ENCODE measurements around the gene MFNG. TPM values are rescaled to one million over a fixed set of nuclear protein-coding genes. Genes with fewer than 3 reads are reported as not detected.

Gene MFNG
- total RNA-seq, 2 experiments from 2014 or later, result 101 to 106 TPM

DNA sequence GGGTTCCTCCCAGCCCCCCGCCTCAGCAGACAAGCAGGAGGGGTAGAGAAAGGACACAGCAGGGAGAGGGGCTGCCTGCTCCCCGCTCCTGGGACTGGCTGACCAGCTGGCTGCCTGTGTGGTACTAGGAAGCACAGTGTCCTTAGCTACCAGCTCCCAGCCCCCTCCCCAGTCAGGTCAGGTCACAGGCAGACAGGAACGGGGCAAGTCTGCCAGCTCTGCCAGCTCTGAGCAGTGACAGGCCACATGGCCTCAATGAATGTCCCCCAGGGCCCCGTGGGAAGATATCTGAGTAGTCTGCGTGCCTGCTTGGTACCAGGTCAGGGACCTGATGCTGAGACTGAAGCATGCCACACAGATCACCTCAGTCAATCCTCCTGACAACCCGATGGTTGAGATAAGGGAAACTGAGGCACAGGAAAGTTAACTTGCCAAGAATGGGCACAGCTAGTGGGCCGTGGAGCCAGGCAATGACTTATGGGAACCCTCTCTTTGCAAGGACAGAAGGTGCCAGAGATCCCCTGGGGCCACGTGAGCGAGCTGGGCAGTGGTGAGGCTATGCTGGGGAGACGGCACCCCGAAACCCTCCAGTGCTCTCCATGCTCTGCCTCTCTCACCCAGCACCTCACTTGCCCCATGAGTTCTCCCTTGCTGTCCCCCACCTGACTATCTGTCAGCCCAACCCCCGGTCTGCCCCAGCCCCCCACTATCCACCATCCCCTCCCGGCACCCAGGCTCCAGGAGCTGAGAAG is 13.8 kb upstream of the MFNG start:
- POLR2A ChIA-PET, result no interaction called here
- no peak overlapping the region for H3K4me3 Mint-ChIP-seq
- peaks cover 3% of the 10 kb centered on the region for H3K27me3 Mint-ChIP-seq
- no peak for DNase-seq
- H3K4me1 Mint-ChIP-seq (ENCODE audit: low read depth), result peaks cover 7% of the 10 kb centered on the region
- no peaks in the 10 kb centered on the region for H3K36me3 Mint-ChIP-seq
- no peak overlapping the region for H3K27ac Mint-ChIP-seq
- intact Hi-C loops (cut with micrococcal nuclease), result loop anchor here (2.0 kb wide), 1 partner anchor 27 kb away; no protein-coding TSS in a partner anchor
- CTCF ChIA-PET, result interaction anchor here (0.7 to 5.0 kb wide), 4 partner anchors 14 to 183 kb away, joined by 3 to 32 read pairs (median 16); partner anchors contain the start of gene MFNG
- H3K9me3 Mint-ChIP-seq, result no peaks in the 10 kb centered on the region

DNA sequence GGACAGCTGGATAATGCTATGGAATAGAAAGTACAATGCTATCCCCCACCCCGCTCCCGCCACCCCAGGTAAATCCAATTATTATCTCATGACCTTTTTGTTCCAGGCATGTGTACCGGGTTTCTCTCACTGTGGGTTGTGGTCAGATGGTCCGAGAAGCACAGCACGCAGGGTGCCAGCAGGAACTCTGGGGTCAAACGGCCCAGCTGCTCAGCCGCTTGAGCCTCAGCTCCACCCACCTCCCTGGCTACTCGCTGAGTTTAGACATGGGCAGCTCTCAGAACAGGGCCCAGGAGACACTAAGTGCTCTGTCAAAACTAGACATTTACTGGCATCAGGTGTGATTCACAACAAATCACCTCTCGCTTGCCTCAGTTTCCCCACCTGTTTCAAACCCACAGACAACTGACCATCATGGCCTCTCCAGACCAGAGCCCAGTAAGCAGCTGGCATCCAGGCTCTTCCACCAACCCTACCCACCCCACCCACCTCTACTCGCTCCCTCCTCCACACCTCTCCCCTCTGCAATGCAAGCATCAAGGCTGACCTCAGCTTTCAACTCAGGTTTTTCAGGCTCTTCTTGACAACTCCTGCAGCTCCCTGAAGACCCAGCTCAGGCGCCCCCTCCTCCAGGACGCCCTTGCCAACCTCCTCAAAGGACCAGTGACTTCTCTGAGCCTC is 13.0 kb upstream of the MFNG start:
- Mint-ChIP-seq H3K4me1 (ENCODE audit: low read depth) (peaks cover 7% of the 10 kb centered on the region), H3K9me3 (no peaks in the 10 kb centered on the region), H3K27me3 (peaks cover 3% of the 10 kb centered on the region), H3K4me3 (no peak overlapping the region), H3K36me3 (no peaks in the 10 kb centered on the region), H3K27ac (no peak overlapping the region)
- DNase-seq, result no peak
- ChIA-PET POLR2A (no interaction called here), CTCF (interaction anchor here (0.7 to 5.0 kb wide), 5 partner anchors 13 to 93 kb away, joined by 3 to 32 read pairs (median 9); partner anchors contain the start of gene MFNG)
- intact Hi-C loops (cut with micrococcal nuclease), result loop anchor here (2.0 kb wide), 1 partner anchor 26 kb away; no protein-coding TSS in a partner anchor

DNA sequence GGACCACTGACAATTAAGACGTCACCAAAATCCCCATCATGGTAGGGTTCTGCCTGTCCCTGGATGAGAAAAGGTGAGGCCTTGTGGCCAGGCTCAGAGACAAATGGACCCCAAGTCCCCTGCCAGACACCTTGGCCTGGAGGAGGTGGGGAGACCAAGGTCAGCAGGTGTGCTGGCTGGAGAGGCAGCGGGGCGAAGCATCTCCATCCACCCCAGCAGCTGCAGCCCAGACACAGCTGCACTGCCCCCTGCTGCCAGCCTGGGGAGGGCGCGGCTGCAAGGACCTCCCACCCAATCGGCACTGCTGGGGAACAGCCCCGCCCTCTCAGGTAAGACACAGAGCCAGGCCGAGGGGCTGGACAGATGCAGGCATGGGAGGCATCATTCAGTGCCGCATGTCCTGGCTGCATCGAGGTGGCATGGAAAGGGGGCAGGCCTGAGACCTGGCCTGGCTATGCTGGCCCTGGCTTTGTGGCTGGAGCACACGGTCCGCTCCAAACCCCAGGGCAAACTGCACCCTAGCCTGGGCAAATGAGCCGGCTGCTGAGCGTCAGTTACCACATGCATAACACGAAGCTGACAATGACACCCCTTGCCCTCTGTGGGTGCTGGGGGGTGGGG is 12.2 kb upstream of the MFNG start:
- intact Hi-C loops (cut with micrococcal nuclease), result loop anchor here (2.0 kb wide), 1 partner anchor 26 kb away; no protein-coding TSS in a partner anchor
- CTCF ChIA-PET, result interaction anchor here (0.6 to 5.0 kb wide), 13 partner anchors 8 to 237 kb away, joined by 3 to 32 read pairs (median 4); partner anchors contain the start of gene MFNG

DNA sequence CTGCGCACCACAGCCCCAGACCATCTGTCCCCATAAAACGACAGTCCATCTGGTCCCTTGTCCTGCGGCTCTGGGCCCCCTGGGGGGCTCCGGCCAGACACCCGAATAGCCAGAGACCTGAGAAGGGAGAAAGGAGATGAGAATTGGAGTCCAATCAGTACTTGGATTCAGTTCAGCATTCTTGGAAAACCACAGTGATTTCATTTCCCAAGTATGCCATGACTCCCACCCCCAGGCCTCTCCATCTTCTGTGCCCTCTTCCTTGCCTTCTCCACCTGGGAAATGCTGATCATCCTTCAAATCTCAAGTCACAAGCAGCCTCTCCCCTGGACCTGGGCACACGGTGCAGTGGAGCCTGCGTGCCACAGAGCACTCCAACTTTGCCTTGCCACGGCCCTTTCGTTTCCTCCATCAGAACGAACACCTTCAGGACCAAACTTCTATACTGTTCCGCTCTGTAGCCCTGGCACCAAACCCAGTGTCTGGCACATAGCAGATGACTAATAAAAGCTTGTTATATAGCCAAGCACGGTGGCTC is 10.9 kb upstream of the MFNG start:
- H3K27me3 Mint-ChIP-seq, result peaks cover 3% of the 10 kb centered on the region
- no peaks in the 10 kb centered on the region for H3K9me3 Mint-ChIP-seq
- no peak overlapping the region for H3K4me3 Mint-ChIP-seq
- peaks cover 14% of the 10 kb centered on the region for H3K4me1 Mint-ChIP-seq (ENCODE audit: low read depth)
- no peak for DNase-seq
- POLR2A ChIA-PET, result interaction anchor here (1.2 to 1.4 kb wide), 2 partner anchors 10 to 12 kb away, joined by 3 read pairs; no protein-coding TSS in a partner anchor
- intact Hi-C loops (cut with micrococcal nuclease), result no loop called here
- no peak overlapping the region for H3K27ac Mint-ChIP-seq
- H3K36me3 Mint-ChIP-seq, result no peaks in the 10 kb centered on the region
- CTCF ChIA-PET, result interaction anchor here (0.6 to 5.0 kb wide), 8 partner anchors 9 to 384 kb away, joined by 3 to 32 read pairs (median 6); partner anchors contain the start of gene MFNG

More for the DNA sequence above, 12.2 kb upstream of the MFNG start:
- H3K9me3 Mint-ChIP-seq, result no peaks in the 10 kb centered on the region
- peak; percentile 80 for DNase-seq
- no peaks in the 10 kb centered on the region for H3K36me3 Mint-ChIP-seq
- POLR2A ChIA-PET, result interaction anchor here (1.2 to 1.4 kb wide), 2 partner anchors 11 to 14 kb away, joined by 3 read pairs; no protein-coding TSS in a partner anchor
- peaks cover 3% of the 10 kb centered on the region for H3K27me3 Mint-ChIP-seq
- H3K4me1 Mint-ChIP-seq (ENCODE audit: low read depth), result peaks cover 7% of the 10 kb centered on the region
- H3K27ac Mint-ChIP-seq, result no peak overlapping the region
- H3K4me3 Mint-ChIP-seq, result no peak overlapping the region

DNA sequence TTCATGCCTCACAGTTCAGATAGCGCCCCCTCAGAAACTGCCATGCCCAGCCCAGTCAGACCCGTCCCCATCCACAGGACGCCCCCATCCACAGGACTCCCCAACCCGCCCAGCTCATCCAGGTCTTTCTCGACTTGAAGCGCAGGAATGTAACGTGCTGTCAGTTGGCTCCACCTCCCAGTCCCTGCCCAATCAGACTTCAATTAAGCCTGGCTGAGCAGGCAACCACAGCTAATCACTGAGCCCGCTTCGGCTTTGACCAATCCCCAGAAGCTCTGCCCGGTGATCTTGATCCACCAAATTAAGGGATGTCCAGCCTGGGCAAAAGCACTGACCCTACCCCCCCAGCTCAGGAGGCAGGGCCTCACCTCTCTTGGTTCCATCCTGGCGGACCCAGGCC is 10.5 kb upstream of the MFNG start:
- no peak for DNase-seq
- H3K4me1 Mint-ChIP-seq (ENCODE audit: low read depth), result peaks cover 12% of the 10 kb centered on the region
- no peak overlapping the region for H3K4me3 Mint-ChIP-seq
- ChIA-PET CTCF (interaction anchor here (0.7 to 5.0 kb wide), 5 partner anchors 9 to 110 kb away, joined by 3 to 32 read pairs (median 8); partner anchors contain the start of gene MFNG), POLR2A (interaction anchor here (0.8 kb wide), 1 partner anchor 10 kb away, joined by 3 read pairs; no protein-coding TSS in a partner anchor)
- intact Hi-C loops (cut with micrococcal nuclease), result no loop called here
- H3K27ac Mint-ChIP-seq, result no peak overlapping the region
- peaks cover 3% of the 10 kb centered on the region for H3K27me3 Mint-ChIP-seq
- H3K36me3 Mint-ChIP-seq, result no peaks in the 10 kb centered on the region
- no peaks in the 10 kb centered on the region for H3K9me3 Mint-ChIP-seq

DNA sequence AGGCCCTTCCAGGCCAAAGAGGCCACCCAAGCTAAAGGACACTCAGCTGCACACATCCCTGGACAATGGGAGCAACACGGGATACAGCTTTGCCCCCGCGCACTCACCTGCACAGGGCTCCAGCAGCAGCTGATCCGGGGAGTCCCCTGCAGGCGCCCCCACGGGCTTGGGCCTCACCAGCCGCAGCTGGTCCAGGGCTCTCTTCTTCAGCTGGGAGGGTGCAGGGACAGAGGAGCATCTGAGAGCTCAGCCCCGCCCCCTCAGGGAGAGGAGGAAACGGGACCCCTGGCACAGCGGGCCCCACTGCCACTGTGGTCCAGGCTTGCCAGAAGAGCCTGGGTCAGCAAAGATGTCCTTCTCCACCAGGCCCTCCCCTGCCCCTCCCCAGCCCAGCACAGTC is 7.8 kb upstream of the MFNG start:
- H3K27ac Mint-ChIP-seq, result no peak overlapping the region
- POLR2A ChIA-PET, result no interaction called here

DNA sequence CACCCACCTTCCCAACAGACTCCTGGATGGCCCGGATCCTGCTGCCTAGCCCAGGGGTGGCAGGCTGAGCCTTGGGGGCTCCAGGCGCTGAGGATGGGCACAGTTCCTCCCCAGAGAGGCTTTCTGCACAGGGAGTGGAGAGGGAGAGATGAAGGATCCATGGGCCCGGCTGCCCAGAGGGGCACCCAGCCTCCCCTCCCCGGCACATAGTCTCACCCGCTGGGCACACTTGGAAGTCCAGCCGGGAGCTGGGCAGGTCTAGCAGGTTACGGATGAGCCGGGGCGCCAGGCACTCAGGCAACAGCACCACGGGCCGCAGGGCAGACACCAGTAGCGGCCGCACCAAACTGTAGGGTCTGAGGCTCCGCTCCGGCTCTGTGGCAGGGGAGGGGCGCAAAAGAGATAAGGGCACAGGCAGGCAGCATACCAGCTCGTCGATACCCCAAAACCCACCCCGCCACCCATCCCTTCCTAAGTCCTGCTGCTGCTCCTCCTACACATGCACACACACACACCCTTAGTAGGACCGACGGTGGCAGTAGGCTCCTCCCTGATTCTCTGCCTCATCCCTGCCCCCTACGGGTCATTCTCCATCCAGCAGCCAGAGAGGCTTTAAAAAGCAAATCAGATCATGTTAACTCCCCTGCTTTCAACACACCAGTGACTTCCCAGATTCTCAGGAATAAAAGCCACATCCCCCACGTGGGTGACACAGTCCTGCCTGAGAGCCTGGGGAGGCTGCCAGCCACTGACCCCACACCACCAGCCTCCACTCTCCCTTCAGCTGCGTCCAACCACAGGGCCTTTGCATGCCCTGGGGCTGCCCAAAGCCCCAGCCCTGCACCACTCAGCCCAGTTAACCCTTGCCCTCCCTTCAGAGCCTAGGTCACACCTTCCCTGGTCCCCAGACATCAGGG is 6.5 kb upstream of the MFNG start:
- Mint-ChIP-seq H3K9me3 (no peaks in the 10 kb centered on the region), H3K27me3 (no peaks in the 10 kb centered on the region), H3K27ac (peak overlapping the region; percentile 2), H3K4me1 (ENCODE audit: low read depth) (peaks cover 30% of the 10 kb centered on the region), H3K36me3 (no peaks in the 10 kb centered on the region), H3K4me3 (no peak overlapping the region)
- CTCF ChIA-PET, result interaction anchor here (0.9 to 5.3 kb wide), 3 partner anchors 9 to 74 kb away, joined by 4 to 23 read pairs (median 7); no protein-coding TSS in a partner anchor
- POLR2A ChIA-PET, result no interaction called here
- intact Hi-C loops (cut with micrococcal nuclease), result no loop called here
- peak; percentile 77 for DNase-seq

More for the DNA sequence above, 7.8 kb upstream of the MFNG start:
- Mint-ChIP-seq H3K9me3 (no peaks in the 10 kb centered on the region), H3K27me3 (no peaks in the 10 kb centered on the region), H3K4me3 (no peak overlapping the region), H3K36me3 (no peaks in the 10 kb centered on the region), H3K4me1 (ENCODE audit: low read depth) (peaks cover 18% of the 10 kb centered on the region)
- DNase-seq, result no peak
- CTCF ChIA-PET, result interaction anchor here (0.9 to 2.3 kb wide), 4 partner anchors 11 to 98 kb away, joined by 3 to 7 read pairs (median 5); no protein-coding TSS in a partner anchor
- intact Hi-C loops (cut with micrococcal nuclease), result no loop called here

DNA sequence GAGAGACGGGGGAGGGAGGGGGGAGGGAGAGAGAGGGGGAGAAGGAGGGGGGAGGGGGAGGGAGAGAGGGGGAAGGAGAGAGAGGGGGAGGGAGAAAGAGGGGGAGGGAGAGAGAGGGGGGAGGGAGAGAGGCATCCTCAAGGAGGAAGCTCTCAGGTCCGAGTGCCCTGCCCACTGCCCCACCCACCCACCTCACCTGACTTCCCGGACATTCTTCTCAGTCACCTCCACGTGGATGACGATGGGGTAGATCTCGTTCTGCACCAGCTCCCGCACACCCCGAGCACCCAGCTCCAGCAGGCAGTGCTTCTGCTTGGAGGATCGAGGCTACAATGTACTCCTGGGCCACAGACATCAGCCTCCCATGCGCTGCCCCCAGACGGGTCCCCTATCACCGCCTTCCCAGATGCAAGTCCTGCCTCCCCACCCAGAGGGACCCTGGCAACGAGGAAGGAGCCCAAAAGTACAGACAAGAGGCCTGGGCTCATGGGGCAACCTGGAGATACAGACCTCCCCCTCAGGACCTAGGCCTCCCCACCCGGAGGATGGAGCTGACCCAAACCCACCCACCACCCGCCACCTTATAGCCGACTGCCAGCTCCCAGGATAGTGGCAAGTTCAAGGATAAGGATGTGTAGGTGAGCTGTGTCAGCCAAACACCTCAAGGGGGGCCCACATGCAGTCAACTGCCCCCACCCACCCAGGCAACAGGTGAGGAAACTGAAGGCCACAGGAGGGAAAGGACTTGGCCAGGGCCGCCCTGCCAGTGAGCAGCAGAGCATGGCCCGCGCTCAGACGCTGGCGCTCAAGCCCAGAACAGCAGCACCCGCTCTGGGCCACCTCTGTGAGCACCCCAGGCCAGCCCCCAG is 5.6 kb upstream of the MFNG start:
- intact Hi-C loops (cut with micrococcal nuclease), result no loop called here
- H3K4me3 Mint-ChIP-seq, result no peak overlapping the region
- no peaks in the 10 kb centered on the region for H3K36me3 Mint-ChIP-seq
- ChIA-PET POLR2A (no interaction called here), CTCF (interaction anchor here (0.9 to 5.3 kb wide), 3 partner anchors 9 to 101 kb away, joined by 3 to 23 read pairs (median 7); no protein-coding TSS in a partner anchor)
- peaks cover 39% of the 10 kb centered on the region for H3K4me1 Mint-ChIP-seq (ENCODE audit: low read depth)
- no peaks in the 10 kb centered on the region for H3K27me3 Mint-ChIP-seq
- no peak overlapping the region for H3K27ac Mint-ChIP-seq
- no peaks in the 10 kb centered on the region for H3K9me3 Mint-ChIP-seq
- no peak for DNase-seq

DNA sequence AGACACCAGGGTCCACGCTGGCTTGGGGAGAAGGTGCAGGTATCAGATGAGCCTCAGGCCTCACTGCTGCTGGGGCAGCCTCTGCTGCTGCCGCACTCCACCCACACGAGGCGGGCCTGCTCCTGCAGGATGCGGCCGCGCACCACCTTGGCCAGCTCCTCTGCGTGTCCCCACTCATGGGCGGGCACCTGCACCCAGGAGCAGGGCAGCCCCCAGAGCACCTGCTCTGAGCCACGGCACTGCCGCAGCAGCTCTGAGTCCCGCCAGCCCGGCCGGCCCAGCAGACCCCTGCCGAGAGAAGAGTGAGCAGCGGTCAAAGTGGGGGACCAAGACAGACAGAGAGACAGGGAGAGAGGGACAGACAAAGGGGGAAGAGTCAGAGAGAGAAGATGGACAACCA is 4.9 kb upstream of the MFNG start:
- Mint-ChIP-seq H3K36me3 (no peaks in the 10 kb centered on the region), H3K9me3 (no peaks in the 10 kb centered on the region), H3K4me3 (no peak overlapping the region), H3K27ac (no peak overlapping the region), H3K4me1 (ENCODE audit: low read depth) (peaks cover 44% of the 10 kb centered on the region), H3K27me3 (no peaks in the 10 kb centered on the region)
- ChIA-PET POLR2A (no interaction called here), CTCF (interaction anchor here (0.9 to 5.3 kb wide), 2 partner anchors 18 to 101 kb away, joined by 3 to 23 read pairs; no protein-coding TSS in a partner anchor)
- DNase-seq, result no peak
- intact Hi-C loops (cut with micrococcal nuclease), result no loop called here

DNA sequence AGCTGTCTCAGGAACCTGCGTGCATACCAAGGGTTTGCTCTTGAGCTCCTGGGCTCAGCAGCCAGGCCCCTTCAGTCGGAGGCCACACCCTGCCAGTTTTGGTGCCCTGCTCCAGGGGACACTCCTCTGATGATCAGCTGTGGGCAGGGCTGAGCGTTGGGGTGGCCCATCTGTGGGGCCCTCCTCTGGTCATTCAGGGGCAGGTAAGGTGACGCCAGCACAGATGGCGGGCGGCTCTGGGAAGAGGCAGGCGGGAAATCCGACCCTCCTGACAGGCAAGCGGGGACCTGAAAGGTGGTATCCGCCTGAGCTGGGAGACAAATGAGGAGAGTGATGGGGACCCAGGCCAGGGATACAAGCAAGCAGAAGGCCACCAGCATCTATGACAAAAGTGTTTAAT is 3.8 kb upstream of the MFNG start:
- H3K36me3 Mint-ChIP-seq, result peaks cover 2% of the 10 kb centered on the region

More for the DNA sequence above, 3.8 kb upstream of the MFNG start:
- DNase-seq, result no peak
- Mint-ChIP-seq H3K27ac (no peak overlapping the region), H3K4me3 (no peak overlapping the region), H3K4me1 (ENCODE audit: low read depth) (peaks cover 44% of the 10 kb centered on the region), H3K9me3 (no peaks in the 10 kb centered on the region), H3K27me3 (no peaks in the 10 kb centered on the region)
- CTCF ChIA-PET, result interaction anchor here (1.0 to 5.3 kb wide), 5 partner anchors 8 to 173 kb away, joined by 3 to 23 read pairs (median 3); no protein-coding TSS in a partner anchor
- intact Hi-C loops (cut with micrococcal nuclease), result no loop called here
- POLR2A ChIA-PET, result no interaction called here
